SK-N-SH treated with all-trans-retinoic acid at 6 μM for 48 hours (cell line): Measurements from ENCODE around the gene ATP8A2.

ENCODE experiments used
- ATAC-seq: fragments of 200-7000 bp; cut with Tn5 transposase; 3 replicates; pipeline ENCODE4 v1.9.1; 2020; ENCODE audit warnings: mild to moderate bottlenecking, moderate library complexity
- ARNTL ChIP-seq: fragments of 450-650 bp; formaldehyde crosslinking; IDR thresholded peaks from 2 replicates; pipeline ENCODE4 v1.5.0; 2020; ENCODE audit warnings: low read depth, mild to moderate bottlenecking, moderate library complexity, borderline replicate concordance
- BACH2 ChIP-seq: fragments of 250-450 bp; sonication (Bioruptor Pico); IDR thresholded peaks from 2 replicates; pipeline ENCODE4 v1.9.0; 2021; ENCODE audit warnings: mild to moderate bottlenecking, borderline replicate concordance
- CSDC2 ChIP-seq: fragments of 250-450 bp; sonication (Bioruptor Pico); IDR thresholded peaks from 2 replicates; pipeline ENCODE4 v1.5.0; 2020; ENCODE audit warnings: mild to moderate bottlenecking, moderate library complexity
- ESRRG ChIP-seq: fragments of 250-450 bp; sonication (Bioruptor Pico); IDR thresholded peaks from 2 replicates; pipeline ENCODE4 v1.6.1; 2021; ENCODE audit warnings: mild to moderate bottlenecking
- ISL1 ChIP-seq: fragments of 250-450 bp; sonication (Bioruptor Pico); IDR thresholded peaks from 2 replicates; pipeline ENCODE4 v2.1.2; 2022; ENCODE audit warnings: mild to moderate bottlenecking, moderate library complexity
- OSR1 ChIP-seq: fragments of 250-450 bp; sonication (Bioruptor Pico); IDR thresholded peaks from 2 replicates; pipeline ENCODE4 v1.8.0; 2022; ENCODE audit warnings: moderate library complexity, mild to moderate bottlenecking, inconsistent platforms
- PPARA ChIP-seq: fragments of 250-450 bp; sonication (Bioruptor Pico); IDR thresholded peaks from 2 replicates; pipeline ENCODE4 v1.5.0; 2020; ENCODE audit warnings: mild to moderate bottlenecking, borderline replicate concordance
- TCF4 ChIP-seq: fragments of 250-450 bp; sonication (Bioruptor Pico); IDR thresholded peaks from 2 replicates; pipeline ENCODE4 v1.8.0; 2021; ENCODE audit warnings: mild to moderate bottlenecking, moderate library complexity, borderline replicate concordance
- TOX ChIP-seq: fragments of 250-450 bp; sonication (Bioruptor Pico); IDR thresholded peaks from 2 replicates; pipeline ENCODE4 v1.8.0; 2021; ENCODE audit warnings: mild to moderate bottlenecking, moderate library complexity, borderline replicate concordance
- ZC3H10 ChIP-seq: fragments of 250-450 bp; sonication (Bioruptor Pico); IDR thresholded peaks from 2 replicates; pipeline ENCODE4 v1.5.1; 2021; ENCODE audit warnings: mild to moderate bottlenecking, moderate library complexity
- ZFP3 ChIP-seq: fragments of 250-450 bp; sonication (Bioruptor Pico); IDR thresholded peaks from 2 replicates; pipeline ENCODE4 v1.5.0; 2020; ENCODE audit warnings: mild to moderate bottlenecking, moderate library complexity
- ZFP30 ChIP-seq: fragments of 450-650 bp; formaldehyde crosslinking; IDR thresholded peaks from 2 replicates; pipeline ENCODE4 v1.5.0; 2022; ENCODE audit warnings: mild to moderate bottlenecking, moderate library complexity
- ZNF565 ChIP-seq: fragments of 450-650 bp; formaldehyde crosslinking; conservative IDR thresholded peaks from 2 replicates; pipeline ENCODE4 v1.5.0; 2020; ENCODE audit warnings: low read depth, mild to moderate bottlenecking, moderate library complexity
- ZNF70 ChIP-seq: fragments of 450-650 bp; formaldehyde crosslinking; IDR thresholded peaks from 2 replicates; pipeline ENCODE4 v1.5.0; 2020; ENCODE audit warnings: mild to moderate bottlenecking, moderate library complexity
- TF ChIP-seq, protein P1 (sequence below): fragments of 250-450 bp; sonication (Bioruptor Pico); IDR thresholded peaks from 2 replicates; pipeline ENCODE4 v1.5.0; 2020; ENCODE audit warnings: mild to moderate bottlenecking, moderate library complexity
- TF ChIP-seq, protein P2 (sequence below): fragments of 250-450 bp; sonication (Bioruptor Pico); IDR thresholded peaks from 2 replicates; pipeline ENCODE4 v1.5.1; 2021; ENCODE audit warnings: mild to moderate bottlenecking, moderate library complexity
- TF ChIP-seq, protein P3 (sequence below): fragments of 250-450 bp; sonication (Bioruptor Pico); IDR thresholded peaks from 2 replicates; pipeline ENCODE4 v1.8.0; 2020; ENCODE audit warnings: mild to moderate bottlenecking, moderate library complexity, borderline replicate concordance
- TF ChIP-seq, protein P4 (sequence below): fragments of 250-450 bp; sonication (Bioruptor Pico); IDR thresholded peaks from 2 replicates; pipeline ENCODE4 v1.5.1; 2020; ENCODE audit warnings: low read depth, mild to moderate bottlenecking, moderate library complexity
- TF ChIP-seq, protein P5 (sequence below): fragments of 250-450 bp; sonication (Bioruptor Pico); IDR thresholded peaks from 2 replicates; pipeline ENCODE4 v1.8.0; 2021; ENCODE audit warnings: low read depth, mild to moderate bottlenecking, moderate library complexity, borderline replicate concordance

ATP8A2 gene

DNA sequence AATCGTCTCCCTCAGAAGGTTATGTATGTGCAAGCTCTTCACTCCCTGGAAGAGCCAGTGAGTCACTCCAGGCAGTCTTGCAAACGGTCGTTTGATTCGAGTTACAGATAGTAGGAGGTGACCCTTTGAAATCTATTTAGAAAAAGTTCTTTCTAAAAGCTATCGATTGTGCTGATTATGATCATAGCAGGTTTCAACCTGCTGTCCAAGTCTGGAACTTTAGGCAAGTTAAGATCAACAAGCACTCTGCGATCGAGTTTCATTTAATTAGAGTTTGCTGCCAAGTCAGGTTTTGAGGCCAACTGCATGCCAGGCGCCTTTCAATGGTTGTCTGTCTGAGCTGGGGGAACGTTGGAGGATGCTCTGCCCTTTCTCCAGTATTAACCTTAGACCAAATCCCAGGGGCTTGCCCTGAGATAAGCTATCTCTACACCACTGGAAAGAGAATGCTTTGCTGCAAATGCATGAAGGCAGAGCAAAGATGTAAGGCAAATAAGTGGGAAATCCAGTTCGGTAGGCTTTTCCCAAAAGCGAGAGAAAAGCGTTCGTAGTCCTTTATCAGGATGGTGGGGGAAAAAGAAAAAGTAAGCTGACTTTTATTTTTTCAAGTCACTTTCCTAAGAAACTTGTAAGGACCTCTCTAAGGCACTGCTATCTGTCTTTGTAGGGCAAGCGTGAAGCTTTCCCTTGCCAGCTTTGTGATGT, 287.5 kb downstream of the ATP8A2 start:
- no peak for ATAC-seq
- TF ChIP-seq ESRRG (CRISPR knock-in tag) (no peak), ZC3H10 (CRISPR knock-in tag) (no peak), ZNF565 (CRISPR knock-in tag) (no peak), ARNTL (CRISPR knock-in tag) (no peak), PPARA (CRISPR knock-in tag) (no peak), ISL1 (no peak)
- TF ChIP-seq, protein P1, sequence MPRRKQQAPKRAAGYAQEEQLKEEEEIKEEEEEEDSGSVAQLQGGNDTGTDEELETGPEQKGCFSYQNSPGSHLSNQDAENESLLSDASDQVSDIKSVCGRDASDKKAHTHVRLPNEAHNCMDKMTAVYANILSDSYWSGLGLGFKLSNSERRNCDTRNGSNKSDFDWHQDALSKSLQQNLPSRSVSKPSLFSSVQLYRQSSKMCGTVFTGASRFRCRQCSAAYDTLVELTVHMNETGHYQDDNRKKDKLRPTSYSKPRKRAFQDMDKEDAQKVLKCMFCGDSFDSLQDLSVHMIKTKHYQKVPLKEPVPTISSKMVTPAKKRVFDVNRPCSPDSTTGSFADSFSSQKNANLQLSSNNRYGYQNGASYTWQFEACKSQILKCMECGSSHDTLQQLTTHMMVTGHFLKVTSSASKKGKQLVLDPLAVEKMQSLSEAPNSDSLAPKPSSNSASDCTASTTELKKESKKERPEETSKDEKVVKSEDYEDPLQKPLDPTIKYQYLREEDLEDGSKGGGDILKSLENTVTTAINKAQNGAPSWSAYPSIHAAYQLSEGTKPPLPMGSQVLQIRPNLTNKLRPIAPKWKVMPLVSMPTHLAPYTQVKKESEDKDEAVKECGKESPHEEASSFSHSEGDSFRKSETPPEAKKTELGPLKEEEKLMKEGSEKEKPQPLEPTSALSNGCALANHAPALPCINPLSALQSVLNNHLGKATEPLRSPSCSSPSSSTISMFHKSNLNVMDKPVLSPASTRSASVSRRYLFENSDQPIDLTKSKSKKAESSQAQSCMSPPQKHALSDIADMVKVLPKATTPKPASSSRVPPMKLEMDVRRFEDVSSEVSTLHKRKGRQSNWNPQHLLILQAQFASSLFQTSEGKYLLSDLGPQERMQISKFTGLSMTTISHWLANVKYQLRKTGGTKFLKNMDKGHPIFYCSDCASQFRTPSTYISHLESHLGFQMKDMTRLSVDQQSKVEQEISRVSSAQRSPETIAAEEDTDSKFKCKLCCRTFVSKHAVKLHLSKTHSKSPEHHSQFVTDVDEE (CRISPR knock-in tag), result no peak
- TF ChIP-seq, protein P2, sequence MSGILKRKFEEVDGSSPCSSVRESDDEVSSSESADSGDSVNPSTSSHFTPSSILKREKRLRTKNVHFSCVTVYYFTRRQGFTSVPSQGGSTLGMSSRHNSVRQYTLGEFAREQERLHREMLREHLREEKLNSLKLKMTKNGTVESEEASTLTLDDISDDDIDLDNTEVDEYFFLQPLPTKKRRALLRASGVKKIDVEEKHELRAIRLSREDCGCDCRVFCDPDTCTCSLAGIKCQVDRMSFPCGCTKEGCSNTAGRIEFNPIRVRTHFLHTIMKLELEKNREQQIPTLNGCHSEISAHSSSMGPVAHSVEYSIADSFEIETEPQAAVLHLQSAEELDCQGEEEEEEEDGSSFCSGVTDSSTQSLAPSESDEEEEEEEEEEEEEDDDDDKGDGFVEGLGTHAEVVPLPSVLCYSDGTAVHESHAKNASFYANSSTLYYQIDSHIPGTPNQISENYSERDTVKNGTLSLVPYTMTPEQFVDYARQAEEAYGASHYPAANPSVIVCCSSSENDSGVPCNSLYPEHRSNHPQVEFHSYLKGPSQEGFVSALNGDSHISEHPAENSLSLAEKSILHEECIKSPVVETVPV (CRISPR knock-in tag), result no peak
- TF ChIP-seq, all 23 proteins: peak for 0

DNA sequence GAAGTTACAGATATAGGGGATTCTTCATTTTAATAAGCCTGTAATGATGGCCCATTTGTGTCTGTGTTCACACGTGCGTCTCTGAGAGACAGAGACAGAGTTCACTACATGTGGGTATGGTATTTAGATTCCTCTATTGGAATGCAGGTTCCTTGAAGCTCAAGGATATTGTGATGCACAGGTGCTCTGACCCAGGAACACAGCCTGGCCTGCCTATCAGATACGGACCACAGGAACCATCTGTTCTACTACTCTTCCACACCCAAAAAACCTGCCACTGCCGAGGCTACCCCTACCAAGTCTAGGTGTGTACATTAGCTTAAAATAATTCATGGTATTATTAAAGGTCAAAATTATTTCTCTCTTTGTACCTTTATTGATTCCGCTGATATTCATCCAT, 289.2 kb downstream of the ATP8A2 start:
- no peak for ATAC-seq
- no peak for TF ChIP-seq ESRRG (CRISPR knock-in tag)
- TF ChIP-seq, protein P3, sequence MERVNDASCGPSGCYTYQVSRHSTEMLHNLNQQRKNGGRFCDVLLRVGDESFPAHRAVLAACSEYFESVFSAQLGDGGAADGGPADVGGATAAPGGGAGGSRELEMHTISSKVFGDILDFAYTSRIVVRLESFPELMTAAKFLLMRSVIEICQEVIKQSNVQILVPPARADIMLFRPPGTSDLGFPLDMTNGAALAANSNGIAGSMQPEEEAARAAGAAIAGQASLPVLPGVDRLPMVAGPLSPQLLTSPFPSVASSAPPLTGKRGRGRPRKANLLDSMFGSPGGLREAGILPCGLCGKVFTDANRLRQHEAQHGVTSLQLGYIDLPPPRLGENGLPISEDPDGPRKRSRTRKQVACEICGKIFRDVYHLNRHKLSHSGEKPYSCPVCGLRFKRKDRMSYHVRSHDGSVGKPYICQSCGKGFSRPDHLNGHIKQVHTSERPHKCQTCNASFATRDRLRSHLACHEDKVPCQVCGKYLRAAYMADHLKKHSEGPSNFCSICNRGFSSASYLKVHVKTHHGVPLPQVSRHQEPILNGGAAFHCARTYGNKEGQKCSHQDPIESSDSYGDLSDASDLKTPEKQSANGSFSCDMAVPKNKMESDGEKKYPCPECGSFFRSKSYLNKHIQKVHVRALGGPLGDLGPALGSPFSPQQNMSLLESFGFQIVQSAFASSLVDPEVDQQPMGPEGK (CRISPR knock-in tag), result no peak
- no peak for TF ChIP-seq BACH2 (CRISPR knock-in tag)
- no peak for TF ChIP-seq TOX
- TF ChIP-seq, protein P4, sequence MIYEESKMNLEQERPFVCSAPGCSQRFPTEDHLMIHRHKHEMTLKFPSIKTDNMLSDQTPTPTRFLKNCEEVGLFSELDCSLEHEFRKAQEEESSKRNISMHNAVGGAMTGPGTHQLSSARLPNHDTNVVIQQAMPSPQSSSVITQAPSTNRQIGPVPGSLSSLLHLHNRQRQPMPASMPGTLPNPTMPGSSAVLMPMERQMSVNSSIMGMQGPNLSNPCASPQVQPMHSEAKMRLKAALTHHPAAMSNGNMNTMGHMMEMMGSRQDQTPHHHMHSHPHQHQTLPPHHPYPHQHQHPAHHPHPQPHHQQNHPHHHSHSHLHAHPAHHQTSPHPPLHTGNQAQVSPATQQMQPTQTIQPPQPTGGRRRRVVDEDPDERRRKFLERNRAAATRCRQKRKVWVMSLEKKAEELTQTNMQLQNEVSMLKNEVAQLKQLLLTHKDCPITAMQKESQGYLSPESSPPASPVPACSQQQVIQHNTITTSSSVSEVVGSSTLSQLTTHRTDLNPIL (CRISPR knock-in tag), result no peak
- TF ChIP-seq OSR1, result no peak
- TF ChIP-seq CSDC2 (CRISPR knock-in tag), result no peak
- no peak for TF ChIP-seq ZNF565 (CRISPR knock-in tag)
- no peak for TF ChIP-seq ZFP3 (CRISPR knock-in tag)
- no peak for TF ChIP-seq TCF4 (CRISPR knock-in tag)
- no peak for TF ChIP-seq ZNF70 (CRISPR knock-in tag)
- no peak for TF ChIP-seq ZFP30 (CRISPR knock-in tag)
- TF ChIP-seq, protein P2 (CRISPR knock-in tag), result no peak
- TF ChIP-seq ARNTL (CRISPR knock-in tag), result no peak
- TF ChIP-seq, protein P5, sequence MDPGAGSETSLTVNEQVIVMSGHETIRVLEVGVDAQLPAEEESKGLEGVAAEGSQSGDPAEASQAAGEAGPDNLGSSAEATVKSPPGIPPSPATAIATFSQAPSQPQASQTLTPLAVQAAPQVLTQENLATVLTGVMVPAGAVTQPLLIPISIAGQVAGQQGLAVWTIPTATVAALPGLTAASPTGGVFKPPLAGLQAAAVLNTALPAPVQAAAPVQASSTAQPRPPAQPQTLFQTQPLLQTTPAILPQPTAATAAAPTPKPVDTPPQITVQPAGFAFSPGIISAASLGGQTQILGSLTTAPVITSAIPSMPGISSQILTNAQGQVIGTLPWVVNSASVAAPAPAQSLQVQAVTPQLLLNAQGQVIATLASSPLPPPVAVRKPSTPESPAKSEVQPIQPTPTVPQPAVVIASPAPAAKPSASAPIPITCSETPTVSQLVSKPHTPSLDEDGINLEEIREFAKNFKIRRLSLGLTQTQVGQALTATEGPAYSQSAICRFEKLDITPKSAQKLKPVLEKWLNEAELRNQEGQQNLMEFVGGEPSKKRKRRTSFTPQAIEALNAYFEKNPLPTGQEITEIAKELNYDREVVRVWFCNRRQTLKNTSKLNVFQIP (CRISPR knock-in tag), result no peak
- TF ChIP-seq ISL1, result no peak
- no peak for TF ChIP-seq PPARA (CRISPR knock-in tag)
- TF ChIP-seq ZC3H10 (CRISPR knock-in tag), result no peak
